Measurements from ENCODE around the gene DLGAP1.

DNA sequence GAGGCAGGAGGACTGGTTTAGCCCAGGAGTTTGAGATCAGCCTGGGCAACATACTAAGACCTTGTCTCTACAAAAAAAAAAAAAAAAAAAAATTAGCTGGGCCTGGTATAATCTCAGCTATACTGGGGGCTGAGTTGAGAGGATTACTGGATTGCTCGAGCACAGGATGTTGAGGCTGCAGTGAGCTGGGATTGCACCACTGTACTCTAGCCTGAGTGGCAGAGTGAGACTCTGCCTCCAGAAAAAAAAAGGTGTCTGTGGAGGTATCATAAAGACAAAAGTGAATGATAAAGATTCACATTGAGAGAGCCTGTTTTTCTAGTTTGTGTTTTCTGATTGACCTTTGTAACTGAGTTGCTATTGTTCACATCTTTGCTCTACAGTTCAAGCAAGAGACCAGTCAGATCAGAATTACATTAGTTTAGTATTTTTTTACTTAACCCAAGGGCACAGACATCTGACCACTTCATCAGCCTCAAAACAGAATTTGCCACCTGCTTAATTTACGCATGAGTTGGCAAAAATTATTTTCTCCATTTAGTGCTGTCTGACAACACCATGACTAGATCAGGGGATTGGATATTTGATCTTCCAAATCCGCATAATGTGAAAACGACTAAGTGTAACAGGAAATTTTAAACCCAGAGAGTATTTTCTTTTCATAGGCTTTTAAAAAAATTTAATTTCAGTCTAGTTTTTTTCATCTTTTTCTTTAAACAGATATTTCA lies 734.1 kb downstream of the DLGAP1 start:
- no peak for TF ChIP-seq CTCF (IDR thresholded peaks at IDR 0.05; ENCODE audit: low read depth, low read length)
- TF ChIP-seq EZH2phosphoT487 (IDR thresholded peaks at IDR 0.05; ENCODE audit: low read depth) = no peak
